Iris pigment epithelial cell (primary cell): Measurements from ENCODE around the gene LEKR1.
A peak's percentile ranks its signal among the peaks of the same experiment; 100 is the strongest.
"Not testable (repeated sequence)": the region's sequence is repeated elsewhere in the genome, so short reads cannot be mapped to it uniquely, and the experiment has no call there.

ENCODE experiments used
- DNase-seq: peaks from one replicate; pipeline ENCODE4 v3.0.0-alpha.2; 2011; ENCODE audit warnings: low read depth

LEKR1 gene

GRCh38 chr3:156806698-156807097, 19.5 kb upstream of the LEKR1 start:
- DNase-seq: no peak

DNA sequence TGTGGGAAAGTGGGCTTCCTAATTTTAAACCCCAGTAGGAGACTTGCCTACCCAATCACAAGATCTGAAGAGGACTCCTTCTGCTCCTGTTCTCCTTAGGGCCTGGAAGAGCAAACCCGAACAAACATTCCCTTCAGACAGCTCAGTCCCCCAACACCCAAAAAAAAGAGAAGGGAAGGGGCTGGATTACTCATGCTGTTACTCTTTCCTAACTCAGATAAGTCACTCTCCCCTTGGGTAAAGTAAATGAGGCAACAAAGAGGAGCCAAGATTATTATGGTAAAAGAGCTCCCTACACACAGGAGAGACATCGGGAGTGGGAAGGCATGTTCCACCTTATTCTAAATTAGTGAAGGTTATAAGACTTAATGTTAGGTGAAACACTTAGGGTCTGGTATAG, 18.1 kb upstream of the LEKR1 start:
- DNase-seq: no peak

DNA sequence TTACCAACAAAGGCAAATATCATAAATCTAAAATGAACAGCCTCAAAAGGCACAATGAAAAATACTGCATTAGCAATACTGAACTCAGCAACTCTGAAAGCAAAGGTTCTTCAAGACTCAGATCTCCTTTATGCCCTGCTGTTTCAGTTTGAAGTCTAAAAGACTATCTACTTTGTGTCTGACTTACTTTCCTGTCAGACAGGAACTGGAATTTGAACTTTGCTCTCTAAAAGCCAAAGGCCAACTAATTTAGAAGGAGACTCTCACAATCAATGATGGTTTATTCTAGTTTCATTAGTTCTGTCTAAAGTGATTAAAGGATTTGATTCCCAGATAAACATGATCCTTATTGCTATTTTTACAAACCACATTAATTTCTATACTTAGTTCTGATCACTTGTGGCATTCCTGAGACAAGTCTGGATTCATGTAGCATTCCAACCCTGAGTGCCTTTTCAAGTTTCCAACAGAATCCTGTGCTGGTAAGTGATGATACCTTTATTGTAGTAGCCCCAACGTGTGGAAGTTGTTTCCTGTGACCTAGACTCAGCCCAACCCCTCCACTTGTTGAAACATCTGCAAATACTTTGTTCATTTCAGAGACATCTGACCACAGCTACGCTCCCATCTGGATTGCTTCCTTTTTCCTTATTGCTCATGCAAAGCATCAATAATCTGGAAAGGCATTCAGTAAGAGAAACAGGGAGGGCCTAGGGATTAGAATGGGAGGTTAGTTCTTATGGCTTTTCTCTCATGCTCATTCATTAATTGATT, 14.9 kb upstream of the LEKR1 start:
- no peak for DNase-seq

DNA sequence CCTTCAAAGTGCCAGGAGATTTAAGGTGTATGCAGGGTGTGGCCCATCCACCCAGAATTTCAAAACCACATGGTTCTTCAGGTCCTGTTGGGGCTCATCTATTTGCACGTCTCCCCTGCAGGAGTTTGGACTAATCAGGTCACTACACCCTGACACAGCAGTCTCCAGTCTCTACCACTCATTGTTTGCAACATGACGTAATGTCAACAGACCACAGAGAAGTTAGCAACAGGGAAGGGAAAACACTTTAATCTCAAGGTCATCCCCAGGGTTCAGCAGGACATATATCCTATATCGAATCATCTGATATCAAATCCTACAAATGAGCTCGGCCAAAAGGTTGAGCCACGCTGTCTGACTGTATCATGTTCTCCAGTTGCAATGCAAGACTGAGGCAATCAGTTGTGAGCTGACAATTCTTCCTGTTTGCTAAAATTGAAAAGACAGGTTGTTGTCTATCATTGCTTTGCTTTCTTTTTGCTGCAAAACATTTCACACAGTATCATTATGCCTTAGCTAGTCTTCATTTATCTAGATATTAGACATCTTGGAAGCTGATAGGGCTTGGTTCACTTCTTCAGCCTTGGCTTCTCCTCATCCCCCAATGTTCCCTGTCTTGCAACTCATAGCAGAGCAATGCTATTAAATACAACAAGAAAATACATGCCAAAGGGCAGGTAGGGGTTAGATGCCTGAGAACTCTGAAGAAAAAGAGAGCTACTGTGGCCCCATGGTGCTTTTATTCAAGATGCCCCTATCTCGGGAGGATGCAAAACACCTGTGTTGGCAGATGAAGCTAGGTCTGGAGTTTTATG, 13.4 kb upstream of the LEKR1 start:
- peak; percentile 70 for DNase-seq

GRCh38 chr3:156814295-156814694, 11.9 kb upstream of the LEKR1 start:
- DNase-seq: no peak

DNA sequence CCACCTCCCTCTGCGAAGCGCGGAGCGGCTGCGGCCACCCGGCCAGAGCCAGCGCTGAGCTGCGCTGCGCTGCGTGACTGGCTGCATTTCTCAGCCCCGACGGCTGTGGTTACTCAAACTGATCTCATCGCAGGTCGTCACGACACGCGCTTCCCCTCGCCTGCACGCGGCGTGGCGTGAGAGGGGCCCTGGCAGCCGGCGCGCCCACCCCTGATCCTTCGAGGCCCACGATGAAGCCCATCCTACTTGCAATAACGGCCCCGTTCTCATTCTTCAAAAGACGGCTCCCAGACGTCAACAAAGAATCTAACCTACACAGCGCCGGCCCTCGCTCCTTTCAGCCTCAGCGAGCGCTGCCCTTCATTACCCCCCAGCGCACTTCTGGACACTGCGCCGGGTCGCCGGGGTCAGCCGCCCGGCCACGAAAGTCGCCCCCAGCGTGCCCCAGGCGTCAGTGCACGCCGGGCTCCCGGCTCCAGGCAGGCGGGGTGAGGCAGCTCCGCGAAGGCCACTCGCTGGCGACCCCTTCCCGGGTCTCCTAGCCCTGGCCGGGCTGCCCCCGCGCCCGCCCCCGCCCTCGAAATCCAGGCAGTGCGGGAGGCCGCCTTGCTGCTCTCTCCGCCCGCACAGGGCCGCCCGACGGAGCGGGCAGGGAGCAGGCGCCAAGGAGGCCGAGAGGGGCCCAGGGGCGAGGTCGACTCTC, 9.9 kb upstream of the LEKR1 start:
- peak; percentile 61 for DNase-seq

DNA sequence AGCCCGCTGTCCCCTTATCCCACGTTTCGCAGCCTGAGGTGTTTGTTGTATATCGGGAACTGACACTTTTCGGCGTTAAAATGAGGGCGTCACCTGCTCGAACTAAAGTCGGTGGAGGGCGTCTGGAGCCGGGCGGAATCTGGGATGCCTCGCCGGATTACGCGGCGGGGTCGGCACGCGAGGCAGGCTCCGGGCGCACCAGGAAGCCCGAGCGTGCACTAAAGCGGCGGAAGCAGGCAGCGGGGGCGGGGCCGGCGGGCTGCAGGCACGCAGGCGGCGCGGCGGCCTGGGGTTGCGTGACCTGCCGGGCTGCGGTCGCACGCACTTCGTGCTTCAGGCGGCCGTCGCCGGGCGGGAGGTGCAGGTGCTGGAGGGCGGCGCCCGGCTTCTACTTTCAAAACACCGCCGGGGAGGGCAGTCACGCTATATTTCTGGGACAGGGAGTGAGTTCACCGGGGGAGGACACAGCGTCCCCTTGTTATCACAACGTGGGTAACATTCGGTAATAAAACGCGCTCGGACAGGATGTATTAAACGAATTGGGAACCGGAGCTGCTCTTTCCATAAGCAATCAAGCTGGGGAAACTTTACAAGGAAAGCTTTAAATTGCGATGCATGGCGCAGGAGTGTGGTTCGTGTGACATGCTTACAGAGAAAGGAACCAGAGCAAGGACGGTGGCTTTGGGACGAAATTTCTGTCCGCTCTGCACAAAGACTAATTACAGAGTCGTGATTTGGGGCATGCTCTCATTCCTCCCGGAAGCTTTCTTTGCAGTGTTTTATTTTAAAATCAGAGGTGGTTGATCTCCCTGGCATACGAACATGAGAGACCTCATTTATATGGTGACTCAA, 9.1 kb upstream of the LEKR1 start:
- peak; percentile 64 for DNase-seq

DNA sequence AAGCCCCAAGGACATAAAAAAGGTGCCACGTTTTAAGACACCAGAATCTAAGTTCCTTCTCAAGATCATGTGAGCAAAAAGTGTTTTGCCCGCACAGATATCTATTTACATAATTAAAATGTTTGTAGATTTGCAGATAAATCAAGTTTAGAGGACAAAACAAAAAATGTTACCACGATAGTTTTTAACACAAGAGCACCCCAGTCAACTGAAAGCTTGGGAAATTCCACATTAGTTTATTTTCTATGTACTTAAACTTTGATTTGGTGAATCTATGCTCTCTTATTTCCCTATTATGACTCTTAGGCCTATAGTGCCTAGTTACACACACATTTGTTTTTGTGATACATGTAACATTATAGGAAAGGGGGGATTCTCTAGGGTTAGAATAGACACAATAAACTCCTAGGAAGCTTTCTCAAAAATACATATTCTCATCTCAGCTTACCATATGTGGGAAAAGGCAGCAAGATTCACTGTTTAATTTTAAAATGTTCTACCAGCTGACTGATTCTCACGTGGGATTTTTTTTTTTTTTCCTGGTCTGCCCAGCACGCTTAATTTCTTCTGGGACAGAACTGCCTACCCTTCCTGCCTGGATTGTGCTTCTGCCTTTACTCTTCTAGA, 8.4 kb upstream of the LEKR1 start:
- DNase-seq: no peak

GRCh38 chr3:156818273-156818651, 7.9 kb upstream of the LEKR1 start:
- no peak for DNase-seq

GRCh38 chr3:156818890-156819289, 7.3 kb upstream of the LEKR1 start:
- peak; percentile 76 for DNase-seq

DNA sequence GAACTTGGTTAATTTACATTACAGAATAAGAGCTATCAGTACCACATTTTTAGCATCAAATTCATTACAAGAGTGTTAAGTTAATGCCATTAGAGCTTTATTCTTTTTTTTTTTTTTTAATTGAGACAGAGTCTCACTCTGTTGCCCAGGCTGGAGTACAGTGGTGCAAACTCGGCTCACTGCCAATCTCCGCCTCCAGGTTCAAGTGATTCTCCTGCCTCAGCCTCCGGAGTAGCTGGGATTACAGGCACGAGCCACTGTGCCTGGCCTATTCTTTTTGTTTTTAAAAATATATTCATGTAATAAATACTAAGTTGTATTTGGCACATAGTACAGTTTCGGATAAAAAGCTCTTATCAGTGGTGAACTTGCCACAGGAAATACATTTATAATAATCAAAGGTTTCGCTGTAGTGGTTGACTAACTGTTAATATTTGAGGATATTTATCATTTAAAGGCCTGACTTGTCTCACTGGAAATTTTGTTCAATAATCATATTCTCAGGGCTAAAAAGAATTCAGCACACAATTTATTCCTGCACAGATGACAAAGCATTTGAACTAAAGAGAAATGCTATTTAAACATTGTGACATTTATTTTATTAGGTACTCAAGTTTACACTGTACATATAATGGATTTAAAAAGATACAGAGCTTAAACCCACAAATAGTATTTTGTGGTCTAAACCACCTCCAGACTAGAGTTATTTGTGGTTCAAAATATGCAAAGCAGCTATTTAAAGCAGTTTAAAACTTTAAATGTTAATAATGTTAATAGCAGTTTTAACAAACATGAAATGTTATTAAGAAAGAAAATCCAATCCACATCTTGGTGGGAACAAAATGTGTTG, 6.1 kb upstream of the LEKR1 start:
- DNase-seq: no peak

DNA sequence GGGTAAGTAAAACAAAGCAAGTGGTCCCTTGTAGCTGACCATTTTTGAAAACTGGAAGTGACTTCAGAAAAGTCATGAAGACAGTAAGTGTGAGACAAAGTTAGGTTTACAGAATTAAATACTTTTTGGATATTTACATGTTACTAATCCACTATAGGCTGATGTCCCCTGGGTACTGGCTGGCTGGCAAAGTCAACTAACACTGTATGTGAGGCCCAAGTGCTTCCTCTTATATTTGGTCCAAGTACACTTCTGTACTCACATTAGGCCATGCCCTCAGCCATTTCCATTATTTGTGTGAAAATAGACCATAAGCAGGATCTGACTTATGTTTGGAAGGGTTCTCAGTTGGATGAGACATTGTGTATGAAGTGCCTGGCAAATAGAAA, 5.5 kb upstream of the LEKR1 start:
- no peak for DNase-seq

DNA sequence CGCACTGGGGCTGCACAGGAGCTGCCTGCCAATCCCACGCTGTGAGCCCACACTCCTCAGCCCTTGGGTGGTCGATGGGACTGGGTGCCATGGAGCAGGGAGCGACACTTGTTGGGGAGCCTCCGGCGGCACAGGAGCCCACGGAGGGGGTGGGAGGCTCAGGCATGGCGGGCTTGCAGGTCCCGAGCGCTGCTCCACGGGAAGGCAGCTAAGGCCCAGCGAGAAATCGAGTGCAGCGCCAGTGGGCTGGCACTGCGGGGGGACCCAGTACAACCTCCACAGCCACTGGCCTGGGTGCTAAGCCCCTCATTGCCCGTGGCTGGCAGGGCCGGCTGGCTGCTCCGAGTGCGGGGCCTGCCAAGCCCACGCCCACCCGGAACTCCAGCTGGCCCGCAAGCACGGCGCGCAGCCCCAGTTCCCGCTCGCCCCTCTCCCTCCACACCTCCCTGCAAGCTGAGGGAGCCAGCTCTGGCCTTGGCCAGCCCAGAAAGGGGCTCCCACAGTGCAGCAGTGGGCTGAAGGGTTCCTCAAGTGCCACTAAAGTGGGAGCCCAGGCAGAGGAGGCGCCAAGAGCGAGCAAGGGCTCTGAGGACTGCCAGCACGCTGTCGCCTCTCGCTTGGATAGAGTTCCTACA, 3.4 kb upstream of the LEKR1 start:
- DNase-seq: not testable (repeated sequence)

- DNase-seq: no peak
Observed at GRCh38 chr3:156825795-156826143, 384 bp upstream of the LEKR1 start.

DNA sequence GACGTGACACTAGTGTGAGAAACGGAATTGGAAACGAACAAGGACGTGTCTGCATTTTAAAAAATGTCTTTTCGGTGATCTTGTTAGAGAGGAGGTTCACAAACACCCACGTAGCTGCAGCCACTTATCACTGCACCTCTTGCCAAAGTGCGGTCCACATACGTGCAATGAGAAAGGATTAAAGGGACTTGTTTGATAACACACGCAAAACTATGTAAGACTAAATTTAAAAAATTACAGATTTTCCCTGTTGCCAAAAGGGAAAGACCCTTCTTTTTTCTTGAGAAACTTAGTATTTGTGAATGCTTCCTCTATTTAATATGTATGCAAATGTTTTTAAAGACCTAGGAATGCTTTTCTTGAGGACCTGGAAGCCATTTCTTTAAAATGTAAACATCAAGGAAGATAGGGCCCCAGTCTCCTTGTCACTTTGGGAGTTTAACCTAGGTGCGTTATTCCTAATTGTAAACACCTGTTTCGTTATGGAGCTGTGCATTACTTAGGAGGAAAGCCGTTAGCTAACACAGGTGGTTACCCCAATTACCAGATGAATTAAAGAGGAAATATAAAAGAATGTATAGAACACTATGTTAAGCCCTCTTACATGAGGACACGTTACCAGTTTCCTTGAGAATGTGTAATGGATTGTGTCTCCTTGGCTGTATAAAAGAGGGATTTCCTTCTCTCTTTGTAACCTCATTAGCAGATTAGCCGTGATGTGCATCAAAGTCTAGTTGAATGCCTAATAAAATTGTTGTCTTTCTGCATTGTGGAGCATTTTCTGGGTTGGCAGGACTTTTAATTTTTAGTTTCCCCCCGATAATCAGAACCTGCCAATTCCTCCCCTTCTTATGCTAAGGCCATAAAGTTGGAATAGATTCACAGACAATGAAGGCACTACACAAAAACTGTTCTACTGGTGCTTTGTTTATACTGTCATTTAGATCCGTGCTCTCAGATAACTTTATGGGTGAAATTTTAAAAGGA, 1.0 kb downstream of the LEKR1 start:
- DNase-seq: no peak

GRCh38 chr3:156831006-156831405, 4.9 kb downstream of the LEKR1 start:
- no peak for DNase-seq

- DNase-seq: no peak
Observed at GRCh38 chr3:156834435-156834834, 8.3 kb downstream of the LEKR1 start.

DNA sequence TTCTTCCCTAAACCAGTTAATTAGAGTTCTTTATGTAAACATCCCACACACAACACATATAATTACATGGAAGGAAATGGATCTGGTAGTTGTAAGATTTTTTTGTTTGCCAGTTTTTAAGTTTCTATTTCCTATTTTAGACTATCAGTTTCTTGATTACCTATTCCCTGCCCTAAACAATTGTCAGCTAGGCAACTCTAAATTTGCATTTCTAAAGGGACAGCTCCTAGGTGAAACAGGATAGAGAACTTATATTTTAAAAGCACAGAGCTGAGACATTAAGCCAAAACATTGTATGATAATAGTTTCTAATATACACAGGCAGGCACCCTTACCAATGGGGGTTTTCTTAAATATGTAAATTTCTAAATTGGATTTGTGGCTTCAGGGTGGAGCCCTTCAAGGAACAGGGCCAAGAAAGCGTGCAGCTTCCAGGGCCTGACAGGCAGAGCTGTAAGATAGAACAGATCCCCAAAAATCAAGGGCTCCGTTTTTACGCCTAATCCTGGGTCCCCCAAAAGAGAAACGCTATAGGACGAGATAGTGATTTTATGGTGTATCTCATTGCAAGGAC, 8.9 kb downstream of the LEKR1 start:
- no peak for DNase-seq

GRCh38 chr3:156836701-156837100, 10.5 kb downstream of the LEKR1 start:
- no peak for DNase-seq
